D341Med (cell line): ENCODE measurements around the gene RCN1.
"Not testable (repeated sequence)": the region's sequence is repeated elsewhere in the genome, so short reads cannot be mapped to it uniquely, and the experiment has no call there.

Experiments used
- DNase-seq: peaks from one replicate; pipeline ENCODE4 v3.0.0; 2012; ENCODE audit warnings: low spot score

The RCN1 gene

GRCh38 chr11:32079553-32079952, 11.3 kb upstream of the RCN1 start:
- peak; percentile 48 for DNase-seq

GRCh38 chr11:32080361-32080980, 10.4 kb upstream of the RCN1 start:
- no peak for DNase-seq

GRCh38 chr11:32081129-32081641, 9.7 kb upstream of the RCN1 start:
- DNase-seq = no peak

GRCh38 chr11:32081901-32082300, 9.0 kb upstream of the RCN1 start:
- no peak for DNase-seq

- no peak for DNase-seq
Observed at GRCh38 chr11:32082346-32082986, 8.4 kb upstream of the RCN1 start.

GRCh38 chr11:32087597-32087996, 3.3 kb upstream of the RCN1 start:
- no peak for DNase-seq

- no peak for DNase-seq
Observed at GRCh38 chr11:32088117-32088941, 2.5 kb upstream of the RCN1 start.

- DNase-seq = no peak
Observed at GRCh38 chr11:32092581-32093170, 1.8 kb downstream of the RCN1 start.

GRCh38 chr11:32094923-32095322, 4.0 kb downstream of the RCN1 start:
- DNase-seq = no peak

GRCh38 chr11:32098142-32098903, 7.4 kb downstream of the RCN1 start:
- no peak for DNase-seq

- no peak for DNase-seq
Observed at GRCh38 chr11:32099516-32099915, 8.6 kb downstream of the RCN1 start.

GRCh38 chr11:32100495-32100894, 9.6 kb downstream of the RCN1 start:
- no peak for DNase-seq

GRCh38 chr11:32101791-32102190, 10.9 kb downstream of the RCN1 start:
- no peak for DNase-seq

GRCh38 chr11:32103121-32103719, 12.3 kb downstream of the RCN1 start:
- DNase-seq = not testable (repeated sequence)

GRCh38 chr11:32103941-32104340, 13.1 kb downstream of the RCN1 start:
- DNase-seq = no peak

- DNase-seq = no peak
Observed at GRCh38 chr11:32105871-32106560, 15.1 kb downstream of the RCN1 start.

GRCh38 chr11:32107647-32108046, 16.8 kb downstream of the RCN1 start:
- no peak for DNase-seq

- no peak for DNase-seq
Observed at GRCh38 chr11:32108576-32108975, 17.7 kb downstream of the RCN1 start.

GRCh38 chr11:32109138-32109537, 18.3 kb downstream of the RCN1 start:
- no peak for DNase-seq

- DNase-seq = no peak
Observed at GRCh38 chr11:32109592-32109991, 18.7 kb downstream of the RCN1 start.

- no peak for DNase-seq
Observed at GRCh38 chr11:32110795-32111194, 19.9 kb downstream of the RCN1 start.
